HUDEP-2 (cell line): ENCODE data around the gene DAD1.

Source experiments
- DNase-seq, 76 experiments: peaks; one replicate each; lab custom pipeline; 2025; ENCODE audit not compliant: unreplicated experiment in 76 of 76; lab: John Stamatoyannopoulos, UW

Gene DAD1

GRCh38 chr14:22599349-22599748 is 10.3 kb upstream of the DAD1 start:
- DNase-seq = no peak

GRCh38 chr14:22598896-22599244 is 9.8 kb upstream of the DAD1 start:
- peak in 4 of 76 experiments; percentile 4 to 13 (median 8) for DNase-seq

- peak in 53 of 76 experiments; percentile 3 to 71 (median 42) for DNase-seq
Measured at GRCh38 chr14:22598099-22598895, 9.3 kb upstream of the DAD1 start, which contains the start of gene ABHD4. Gene ABHD4 (plus strand): TSS chr14:22598300. CDS start chr14:22598307, 7 bp downstream.

DNA sequence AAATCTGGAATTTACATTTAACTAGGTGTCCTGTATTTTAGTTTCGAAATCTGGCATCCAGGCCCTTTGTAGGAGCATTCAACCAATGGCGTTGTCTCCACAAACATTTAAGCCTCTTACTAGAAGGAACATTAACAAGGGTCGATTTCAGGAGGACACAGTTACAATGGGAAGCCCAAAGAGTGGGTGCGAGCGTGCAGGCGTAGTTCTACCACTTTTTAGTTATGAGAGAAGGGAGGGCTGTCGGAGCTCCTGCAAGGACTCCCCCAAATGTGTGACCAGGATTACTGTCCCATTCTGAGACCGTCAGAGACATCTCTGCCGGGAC is 8.7 kb upstream of the DAD1 start:
- DNase-seq = peak in 1 of 76 experiments; percentile 45

DNA sequence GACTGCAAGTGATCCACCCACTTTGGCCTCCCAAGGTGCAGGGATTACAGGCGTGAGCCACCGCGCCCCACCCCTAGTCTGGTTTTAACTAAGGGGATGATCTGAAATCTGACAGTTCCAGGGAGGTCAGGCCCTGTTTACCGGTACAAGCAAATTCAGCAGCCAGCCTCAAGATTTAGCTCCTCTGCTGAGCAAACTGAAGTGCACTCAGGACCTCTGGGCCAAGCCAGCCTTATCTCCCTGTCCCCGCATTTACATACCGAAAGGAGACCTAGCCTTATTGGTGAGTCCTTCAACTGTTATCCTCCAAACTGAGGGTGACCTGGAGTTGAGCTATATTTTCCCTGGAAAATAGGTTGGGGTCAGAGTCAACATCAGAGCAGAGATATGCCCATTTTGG is 8.2 kb upstream of the DAD1 start:
- DNase-seq = no peak

- no peak for DNase-seq
Measured at GRCh38 chr14:22596354-22596879, 7.4 kb upstream of the DAD1 start.

GRCh38 chr14:22594156-22594716 is 5.2 kb upstream of the DAD1 start:
- DNase-seq = no peak

DNA sequence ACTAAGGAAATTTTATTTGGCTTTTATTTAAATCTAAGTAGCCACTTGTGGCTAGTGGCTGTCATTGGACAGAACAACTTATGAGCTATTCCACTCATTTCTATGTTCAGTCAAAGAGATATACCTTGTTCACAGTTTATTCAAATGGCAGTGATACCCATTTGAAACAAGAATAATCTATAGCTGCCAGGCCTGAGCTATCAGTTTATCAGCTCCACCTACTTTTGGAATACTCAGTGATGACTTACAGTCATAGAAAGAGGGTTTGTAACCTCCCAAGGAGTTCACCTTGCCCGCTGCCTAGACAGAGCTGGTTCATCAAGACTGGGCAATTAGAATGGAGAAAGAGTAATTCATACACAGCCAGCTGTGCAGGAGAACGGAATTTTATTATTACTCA is 4.6 kb upstream of the DAD1 start:
- DNase-seq = peak in 17 of 76 experiments; percentile 4 to 53 (median 32)

DNA sequence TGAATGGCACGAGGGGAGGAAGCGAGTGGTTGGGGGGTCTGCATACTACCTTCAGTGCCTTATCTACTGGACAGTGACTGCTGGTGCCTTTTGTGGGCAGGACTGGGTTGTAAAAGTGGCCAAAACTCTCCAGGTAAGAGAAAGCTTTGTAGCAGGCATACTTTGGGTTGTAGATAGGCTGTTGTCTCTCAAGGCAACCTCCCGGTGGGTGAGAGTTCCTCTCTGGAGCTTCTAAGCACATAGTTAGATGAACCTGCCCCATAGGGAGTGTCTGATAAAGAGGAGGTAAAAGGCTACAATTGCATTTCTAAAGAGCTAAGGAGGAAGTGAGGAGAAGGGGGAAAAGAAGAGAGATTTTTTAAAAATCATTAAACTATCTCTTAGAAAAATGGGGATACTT is 4.2 kb upstream of the DAD1 start:
- DNase-seq = no peak

- DNase-seq = no peak
Measured at GRCh38 chr14:22588526-22589095, 413 bp downstream of the DAD1 start.

- peak in 22 of 76 experiments; percentile 12 to 63 (median 32) for DNase-seq
Measured at GRCh38 chr14:22587677-22588422, 1.2 kb downstream of the DAD1 start.

- no peak for DNase-seq
Measured at GRCh38 chr14:22587247-22587646, 1.8 kb downstream of the DAD1 start.

- DNase-seq = no peak
Measured at GRCh38 chr14:22583994-22584393, 5.0 kb downstream of the DAD1 start.

DNA sequence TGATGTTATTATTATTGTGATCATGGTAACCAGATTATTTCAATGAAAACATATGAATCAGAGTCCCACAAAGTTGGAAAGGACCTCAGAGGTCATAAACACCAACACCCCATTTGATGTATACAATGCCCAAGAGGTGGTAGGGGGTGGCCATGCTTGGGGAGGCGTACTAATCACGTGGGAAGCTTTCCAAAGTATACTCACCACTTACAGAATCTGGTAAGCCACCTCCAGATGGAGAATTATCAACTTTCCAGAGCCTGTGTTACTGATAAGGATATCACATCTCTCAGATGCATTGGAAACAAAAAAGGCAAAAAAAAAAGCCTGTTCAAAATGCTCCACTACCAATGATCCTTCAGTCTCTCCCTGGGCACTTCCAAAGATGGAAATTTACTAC is 8.4 kb downstream of the DAD1 start:
- peak in 6 of 76 experiments; percentile 21 to 60 (median 30) for DNase-seq

DNA sequence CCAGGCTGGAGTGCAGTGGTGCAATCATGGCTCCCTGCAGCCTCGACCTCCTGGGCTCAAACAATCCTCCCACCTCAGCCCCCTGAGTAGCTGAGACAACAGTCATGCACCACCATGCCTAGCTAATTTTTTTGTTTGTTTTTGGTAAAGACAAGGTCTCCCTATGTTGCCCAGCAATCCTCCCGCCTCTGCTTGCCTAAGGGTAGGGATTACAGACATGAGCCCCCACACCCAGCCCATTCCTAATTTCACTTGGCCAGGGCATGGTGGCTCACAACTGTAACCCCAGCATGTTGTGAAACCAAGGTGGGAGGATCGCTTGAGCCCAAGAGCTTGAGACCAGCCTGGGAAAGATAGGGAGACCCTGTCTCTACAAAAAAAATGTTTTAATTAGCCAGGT is 9.1 kb downstream of the DAD1 start:
- DNase-seq = no peak

DNA sequence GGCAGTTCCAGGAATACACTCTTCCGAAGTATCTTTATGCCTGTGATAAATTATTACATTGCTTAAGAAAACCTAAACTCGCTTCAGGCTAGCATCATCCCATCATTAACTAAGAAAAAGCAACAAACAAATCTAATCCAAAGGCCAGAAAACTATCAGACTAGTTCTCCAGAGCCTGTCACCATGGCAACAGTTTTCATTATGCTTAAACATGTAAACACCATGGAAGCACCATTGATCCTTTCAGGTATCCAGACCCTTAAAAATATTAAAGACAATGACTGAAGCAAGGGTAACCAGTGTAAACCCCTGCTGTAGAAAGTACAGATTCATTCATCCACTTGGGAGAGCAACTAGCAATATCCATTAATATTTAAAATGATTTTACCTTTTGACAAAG is 9.8 kb downstream of the DAD1 start:
- peak in 2 of 76 experiments; percentile 7 to 12 for DNase-seq

GRCh38 chr14:22577334-22577908 is 11.6 kb downstream of the DAD1 start:
- no peak for DNase-seq

DNA sequence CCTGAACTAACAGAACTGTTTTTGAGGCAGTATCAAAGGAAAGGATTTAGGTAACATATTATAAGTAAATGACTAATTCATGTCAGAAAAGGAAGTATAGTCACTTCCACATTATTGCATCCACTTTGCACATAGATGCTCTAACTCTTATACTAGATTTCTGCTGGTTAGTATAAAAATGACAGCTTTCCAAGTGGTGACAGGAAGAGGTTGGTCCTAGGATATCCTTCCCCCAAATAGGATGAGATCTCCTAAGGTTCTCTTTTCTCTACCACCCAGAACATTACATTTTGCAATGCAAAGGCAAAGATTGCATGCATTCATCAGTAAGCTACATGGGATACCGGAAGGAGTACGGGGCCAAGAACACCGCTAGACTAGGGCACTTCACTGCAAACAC is 15.2 kb downstream of the DAD1 start:
- DNase-seq = no peak

- DNase-seq = no peak
Measured at GRCh38 chr14:22572562-22573058, 16.4 kb downstream of the DAD1 start.

- peak in 62 of 76 experiments; percentile 12 to 81 (median 48) for DNase-seq
Measured at GRCh38 chr14:22570132-22570949, 18.7 kb downstream of the DAD1 start.
